Thymus (tissue), 2 donors: ENCODE measurements around the gene KPNA3. TPM values are rescaled to one million over a fixed set of nuclear protein-coding genes. Genes with fewer than 3 reads are reported as not detected.

Experiments
- polyA plus RNA-seq: library from polyadenylated mRNA; stranded (reverse); fragments of 200-250 nt; gene quantifications from one replicate; pipeline ENCODE4 v1.2.3, GENCODE V29; 2013
- total RNA-seq: library from RNA; stranded (reverse); fragments of 120-200 nt; gene quantifications from one replicate; pipeline ENCODE4 v1.2.4, GENCODE V29; 2013
- donor health status: healthy.

KPNA3 gene
- total and polyA plus RNA-seq, 2 donors: 17.5 to 26.2 TPM

Other genes with a start within 250 kb of the KPNA3 start
- 15.3 TPM for gene RCBTB1, start 207.1 kb downstream of the KPNA3 start, total RNA-seq
- gene RCBTB1, start 207.1 kb downstream of the KPNA3 start, polyA plus RNA-seq: 34.7 TPM
- gene ARL11, start 164.2 kb downstream of the KPNA3 start, total RNA-seq: 1.3 TPM
- 2.7 TPM for gene ARL11, start 164.2 kb downstream of the KPNA3 start, polyA plus RNA-seq
- 24.1 TPM for gene EBPL, start 101.2 kb downstream of the KPNA3 start, total RNA-seq
- 69.4 TPM for gene EBPL, start 101.2 kb downstream of the KPNA3 start, polyA plus RNA-seq
- 2.0 TPM for gene SPRYD7, start 143.7 kb upstream of the KPNA3 start, total RNA-seq
- gene SPRYD7, start 143.7 kb upstream of the KPNA3 start, polyA plus RNA-seq: 15.1 TPM
- 28.4 TPM for gene TRIM13, start 204.4 kb upstream of the KPNA3 start, total RNA-seq
- gene TRIM13, start 204.4 kb upstream of the KPNA3 start, polyA plus RNA-seq: 40.2 TPM
- gene KCNRG, start 222.8 kb upstream of the KPNA3 start, total RNA-seq: 2.4 TPM
- 0.55 TPM for gene KCNRG, start 222.8 kb upstream of the KPNA3 start, polyA plus RNA-seq